C4-2B (cell line): ENCODE measurements around the gene DTD1.
A peak's percentile ranks its signal among the peaks of the same experiment; 100 is the strongest.

Experiments
- H3K27ac ChIP-seq: fragments of 450-650 bp; 2 replicates; pipeline ENCODE4 v1.5.1; 2017
- ZFX ChIP-seq: fragments of 450-650 bp; IDR thresholded peaks from 2 replicates; pipeline ENCODE4 v1.6.1; 2017
- TF ChIP-seq, protein P1 (sequence below): fragments of 450-650 bp; conservative IDR thresholded peaks from 2 replicates; pipeline ENCODE4 v1.5.1; 2017; ENCODE audit warnings: mild to moderate bottlenecking

DTD1 gene

DNA sequence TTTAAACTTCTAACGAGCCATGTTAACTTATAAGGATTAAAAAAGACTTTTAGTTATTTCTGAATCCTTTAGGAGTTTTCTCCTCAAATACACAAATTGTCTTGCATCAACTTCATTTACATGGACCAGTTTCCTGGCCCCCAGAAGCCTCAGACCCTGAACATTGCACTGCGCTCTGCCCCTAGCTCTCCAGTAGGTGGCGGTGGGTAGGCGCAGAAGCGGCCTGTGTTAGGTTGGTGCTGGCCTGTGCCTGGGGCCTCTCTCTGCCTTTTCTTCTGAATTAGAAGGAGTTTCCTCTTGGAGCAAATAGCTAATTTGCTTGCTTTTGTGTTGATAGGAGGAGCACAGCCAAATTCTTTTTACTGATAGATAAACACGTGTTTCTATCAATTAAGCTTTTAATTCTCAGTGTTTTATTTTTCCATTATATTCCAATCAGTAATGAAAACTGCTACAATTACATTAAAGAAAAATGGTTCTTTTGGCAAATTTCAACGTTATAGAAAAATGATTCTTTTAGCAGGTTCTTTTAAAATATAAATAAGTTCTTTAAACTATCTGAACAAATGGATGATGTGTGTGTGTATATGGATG, 44.4 kb downstream of the DTD1 start:
- TF ChIP-seq, protein P1, sequence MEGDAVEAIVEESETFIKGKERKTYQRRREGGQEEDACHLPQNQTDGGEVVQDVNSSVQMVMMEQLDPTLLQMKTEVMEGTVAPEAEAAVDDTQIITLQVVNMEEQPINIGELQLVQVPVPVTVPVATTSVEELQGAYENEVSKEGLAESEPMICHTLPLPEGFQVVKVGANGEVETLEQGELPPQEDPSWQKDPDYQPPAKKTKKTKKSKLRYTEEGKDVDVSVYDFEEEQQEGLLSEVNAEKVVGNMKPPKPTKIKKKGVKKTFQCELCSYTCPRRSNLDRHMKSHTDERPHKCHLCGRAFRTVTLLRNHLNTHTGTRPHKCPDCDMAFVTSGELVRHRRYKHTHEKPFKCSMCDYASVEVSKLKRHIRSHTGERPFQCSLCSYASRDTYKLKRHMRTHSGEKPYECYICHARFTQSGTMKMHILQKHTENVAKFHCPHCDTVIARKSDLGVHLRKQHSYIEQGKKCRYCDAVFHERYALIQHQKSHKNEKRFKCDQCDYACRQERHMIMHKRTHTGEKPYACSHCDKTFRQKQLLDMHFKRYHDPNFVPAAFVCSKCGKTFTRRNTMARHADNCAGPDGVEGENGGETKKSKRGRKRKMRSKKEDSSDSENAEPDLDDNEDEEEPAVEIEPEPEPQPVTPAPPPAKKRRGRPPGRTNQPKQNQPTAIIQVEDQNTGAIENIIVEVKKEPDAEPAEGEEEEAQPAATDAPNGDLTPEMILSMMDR = peak; percentile 95
- TF ChIP-seq ZFX = no peak

DNA sequence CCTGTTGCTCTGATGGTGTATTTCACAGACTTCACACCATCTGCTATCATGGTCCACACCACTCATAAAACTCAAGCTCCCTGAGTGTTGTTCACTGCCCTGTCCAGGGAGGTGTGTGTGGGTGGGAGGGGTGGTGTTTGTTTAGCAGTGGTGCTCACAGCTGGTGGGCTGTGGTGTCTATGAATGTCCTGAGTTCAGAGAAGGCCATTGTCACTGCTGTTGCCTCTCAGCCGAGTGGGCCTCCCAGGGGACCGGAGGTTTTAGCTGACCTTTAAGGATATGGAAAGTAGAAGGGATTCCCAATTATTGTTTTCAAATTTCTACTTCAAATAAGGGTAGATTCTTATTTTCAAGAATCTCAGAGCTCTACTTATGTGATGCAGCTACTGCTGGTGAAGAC, 45.6 kb downstream of the DTD1 start:
- no peak for TF ChIP-seq ZFX
- TF ChIP-seq, protein P1 = no peak
- H3K27ac ChIP-seq = no peak overlapping the region

More for the DNA sequence above, 44.4 kb downstream of the DTD1 start:
- H3K27ac ChIP-seq = no peak overlapping the region

DNA sequence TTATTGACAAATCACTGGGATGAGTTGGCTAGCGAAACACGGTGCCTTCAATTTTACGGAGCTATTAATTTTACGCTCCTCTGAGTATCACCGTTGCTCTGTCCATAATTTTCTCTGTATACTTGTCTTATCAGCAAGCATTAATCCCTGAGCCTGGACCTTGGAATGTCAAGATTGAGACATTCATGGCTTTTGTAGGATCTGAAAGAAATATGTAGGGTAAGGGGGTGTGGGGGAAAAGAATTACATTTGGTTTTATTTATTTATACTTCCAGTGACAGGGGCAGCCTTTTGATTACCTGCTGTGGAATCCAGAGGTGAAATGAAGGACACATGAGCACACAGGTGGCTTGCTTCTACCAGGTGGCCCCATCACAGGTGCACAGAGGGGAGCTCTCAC, 46.6 kb downstream of the DTD1 start:
- H3K27ac ChIP-seq = no peak overlapping the region
- TF ChIP-seq ZFX = no peak
- TF ChIP-seq, protein P1 = no peak

DNA sequence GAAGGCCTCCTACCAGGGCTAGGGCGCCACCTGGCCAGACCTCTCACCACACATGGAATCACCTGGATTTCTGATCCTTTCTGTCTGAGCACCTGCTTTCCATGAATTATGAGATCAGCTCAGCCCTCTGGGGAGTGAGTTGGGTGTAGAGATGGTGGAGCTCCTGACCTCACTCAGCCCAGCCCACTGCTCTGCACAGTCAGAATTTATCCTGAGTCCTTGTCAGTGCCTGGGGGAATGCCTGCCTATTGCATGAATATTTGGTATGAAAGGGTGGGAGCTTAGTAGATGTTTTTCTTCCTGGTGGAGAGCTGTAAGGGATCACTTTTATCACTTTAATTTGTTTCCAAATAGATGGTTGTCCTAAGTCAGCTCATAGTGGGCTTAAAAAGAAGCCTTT, 47.5 kb downstream of the DTD1 start:
- no peak overlapping the region; the same call in 1 of the 2 replicates for H3K27ac ChIP-seq
- TF ChIP-seq ZFX = no peak
- TF ChIP-seq, protein P1 = no peak

DNA sequence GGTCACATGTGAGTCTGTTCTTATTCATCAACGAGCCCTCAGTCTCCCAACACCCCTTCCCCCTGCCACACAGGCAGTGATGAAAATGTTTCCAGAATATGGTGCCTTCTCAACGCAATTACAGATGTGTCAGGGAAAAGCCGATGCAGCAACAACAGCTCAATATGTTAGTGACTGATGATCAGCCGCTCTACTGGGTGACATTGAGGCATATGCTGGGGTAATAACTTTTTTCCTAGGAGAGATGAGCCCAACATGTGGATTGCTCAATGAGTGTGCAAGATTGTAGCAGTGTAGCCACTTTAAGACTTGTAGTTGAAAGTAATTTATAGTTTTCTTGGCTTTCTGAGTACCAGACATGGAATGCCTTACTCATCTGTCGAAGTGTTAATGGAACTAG, 49.4 kb downstream of the DTD1 start:
- no peak overlapping the region for H3K27ac ChIP-seq
- no peak for TF ChIP-seq ZFX
- TF ChIP-seq, protein P1 = no peak

DNA sequence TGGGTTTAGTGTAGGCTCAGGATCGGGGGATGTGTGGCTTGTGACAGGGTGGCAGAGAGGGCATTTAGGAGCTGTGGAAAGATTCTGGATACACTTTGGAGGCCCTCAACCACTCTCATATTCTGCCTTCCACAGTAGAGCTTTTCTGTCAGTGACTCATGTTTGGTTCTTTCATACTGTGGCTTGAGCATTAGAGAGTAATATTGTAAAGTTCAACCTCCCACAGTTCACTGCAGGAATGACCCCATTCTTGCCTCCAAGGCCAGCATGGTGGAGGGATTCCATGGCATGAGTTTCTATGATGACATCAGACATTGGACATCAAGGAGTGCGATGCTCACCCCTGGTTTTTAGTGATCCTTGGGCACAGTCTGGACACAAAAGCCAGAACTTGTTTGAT, 50.9 kb downstream of the DTD1 start:
- no peak overlapping the region for H3K27ac ChIP-seq
- TF ChIP-seq, protein P1 = no peak
- TF ChIP-seq ZFX = no peak

DNA sequence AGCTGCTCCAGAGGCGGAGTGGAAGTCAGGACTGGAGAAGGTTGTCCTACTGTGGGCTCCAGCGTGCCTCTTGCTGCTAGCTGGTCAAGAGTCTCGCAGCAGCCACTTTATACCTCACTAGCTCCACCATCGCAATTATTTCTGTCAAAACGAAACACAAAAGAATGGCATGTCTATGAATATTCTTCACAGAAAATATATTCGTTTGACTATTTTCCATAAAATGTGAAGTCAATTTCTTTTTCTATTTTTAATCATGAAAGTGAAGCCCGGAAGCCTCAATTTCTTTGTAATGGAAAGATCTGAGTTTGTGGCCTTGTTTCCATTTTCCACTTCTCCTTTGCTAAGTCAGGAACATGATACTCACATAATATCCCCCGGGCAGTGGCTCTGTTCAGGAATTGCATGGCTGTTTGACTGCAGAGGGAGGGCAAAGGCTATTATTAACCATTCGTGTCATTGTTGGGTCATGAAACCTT, 51.7 kb downstream of the DTD1 start:
- TF ChIP-seq, protein P1 = no peak
- no peak for TF ChIP-seq ZFX
- H3K27ac ChIP-seq = no peak overlapping the region
